ENCODE measurements around the gene RNF130.
A peak's percentile ranks its signal among the peaks of the same experiment; 100 is the strongest.
"Not testable (repeated sequence)": the region's sequence is repeated elsewhere in the genome, so short reads cannot be mapped to it uniquely, and the experiment has no call there.

Gene RNF130

GRCh38 chr5:180102636-180103035 is 31.1 kb upstream of the RNF130 start:
- DNase-seq = no peak

- no peak for DNase-seq
These were observed 30.0 kb upstream of the RNF130 start for GRCh38 chr5:180101451-180102105.

DNA sequence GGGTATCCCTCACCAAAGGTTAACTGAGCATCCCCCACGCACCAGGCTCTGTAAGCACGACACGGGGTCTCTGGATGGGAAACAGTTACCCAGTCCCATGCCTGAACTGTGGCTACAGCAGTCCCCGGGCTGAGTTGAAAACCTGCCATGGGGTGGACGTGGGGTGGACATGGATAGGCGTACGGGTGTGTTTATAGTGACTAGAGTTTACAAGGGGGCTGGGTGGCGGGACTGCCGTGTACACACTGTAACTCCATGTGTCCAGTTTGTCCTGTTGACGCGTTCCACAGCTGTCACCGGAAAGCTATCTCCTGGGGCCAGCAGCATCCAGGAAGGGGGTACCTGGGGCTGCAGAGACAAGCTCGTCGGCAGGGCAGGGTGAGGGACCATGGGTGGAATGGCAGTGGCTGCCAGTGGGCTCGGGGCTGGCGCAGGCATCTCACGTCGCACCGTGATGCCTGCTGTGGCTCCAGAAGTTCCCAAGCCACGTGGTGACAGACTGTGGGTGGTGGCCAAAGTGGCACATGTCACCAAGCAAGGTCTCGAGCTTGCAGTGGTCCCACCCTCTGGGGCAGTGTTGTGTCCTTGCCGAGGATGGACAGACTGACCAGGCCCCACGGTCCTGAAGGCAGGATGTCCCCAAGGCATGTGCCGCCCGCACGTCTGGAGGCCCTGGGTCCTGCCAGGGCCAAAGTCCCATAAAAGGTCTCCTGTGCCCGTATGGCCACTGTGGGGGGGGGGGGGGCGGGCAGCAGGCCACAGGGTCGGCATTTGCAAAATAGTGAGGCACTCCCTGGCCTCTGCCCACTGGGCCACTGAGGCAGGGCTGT is 29.3 kb upstream of the RNF130 start:
- DNase-seq = no peak

GRCh38 chr5:180099733-180100611 is 28.4 kb upstream of the RNF130 start:
- no peak for DNase-seq

GRCh38 chr5:180098991-180099732 is 27.6 kb upstream of the RNF130 start:
- DNase-seq = no peak

DNA sequence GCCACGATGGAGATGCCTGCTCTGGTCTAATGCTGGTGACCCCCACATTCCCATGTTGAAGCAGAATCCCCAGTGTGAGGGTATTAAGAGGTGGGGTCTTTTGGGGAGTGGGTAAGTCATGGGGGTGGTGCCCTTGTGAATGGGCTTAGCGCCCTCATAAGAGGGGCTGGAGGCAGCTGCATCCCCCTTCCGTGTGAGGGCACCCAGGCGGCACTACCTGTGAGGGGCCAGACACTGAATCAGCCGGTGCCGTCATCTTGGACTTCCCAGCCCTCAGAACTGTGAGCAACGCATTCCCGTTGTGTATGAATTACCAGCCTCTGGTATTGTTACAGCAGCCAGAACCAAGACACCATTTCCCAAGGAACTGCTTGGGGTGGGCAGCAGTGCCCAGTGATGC is 27.0 kb upstream of the RNF130 start:
- no peak for DNase-seq

- DNase-seq = no peak
These were observed 26.4 kb upstream of the RNF130 start for GRCh38 chr5:180097926-180098325.

DNA sequence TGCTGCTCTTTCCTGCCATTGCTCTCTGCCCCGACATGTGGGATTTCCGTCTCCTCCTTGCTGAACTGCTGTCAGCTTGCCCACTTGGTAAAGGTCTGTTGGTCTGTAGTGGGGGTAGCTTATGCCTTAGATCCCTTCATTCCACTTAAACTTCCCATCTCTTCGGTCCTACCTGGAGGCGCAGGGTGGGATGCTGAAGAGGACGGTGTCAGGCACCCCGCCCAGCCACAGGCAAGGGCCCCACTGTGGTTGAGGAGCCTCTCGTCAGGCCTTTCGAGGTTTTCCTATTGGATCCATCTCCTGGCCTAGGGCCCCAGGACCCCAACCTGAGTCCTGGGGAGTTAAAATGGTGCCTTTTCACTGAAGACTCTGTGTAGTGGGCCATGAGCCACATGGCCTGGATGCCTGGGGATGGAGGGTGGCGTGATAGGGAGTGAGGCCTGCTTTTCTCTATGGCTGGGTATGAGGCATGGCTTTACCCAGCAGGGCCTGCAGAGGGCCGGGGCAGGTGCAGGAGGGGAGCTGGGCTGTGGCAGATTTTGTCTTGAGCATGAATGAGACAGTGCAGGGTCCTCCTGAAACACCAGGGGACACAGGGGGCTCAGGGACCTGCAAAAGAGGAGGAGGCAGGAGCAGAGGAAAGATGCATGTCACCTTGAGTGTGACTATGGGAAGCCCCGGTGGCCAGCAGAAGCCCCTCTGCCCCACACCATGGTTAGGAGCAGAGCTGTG is 25.8 kb upstream of the RNF130 start:
- no peak for DNase-seq

DNA sequence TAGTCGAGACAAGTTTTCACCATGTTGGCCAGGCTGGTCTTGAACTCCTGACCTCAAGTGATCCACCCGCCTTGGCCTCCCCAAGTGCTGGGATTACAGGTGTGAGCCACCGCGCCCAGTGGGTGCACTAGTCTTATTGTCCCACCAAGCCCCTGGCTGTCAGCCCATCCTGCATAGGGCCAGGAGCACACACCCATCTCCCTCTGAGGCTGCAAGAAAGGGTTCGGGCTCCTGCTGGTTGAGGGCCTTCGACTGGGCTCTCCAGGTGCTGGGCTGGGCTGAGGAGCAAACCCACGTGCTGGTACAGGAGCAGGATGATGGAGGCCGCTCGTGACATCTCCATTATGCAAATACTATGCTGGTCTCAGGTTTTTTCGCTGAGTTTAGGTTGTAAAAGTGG is 25.1 kb upstream of the RNF130 start:
- no peak for DNase-seq

- no peak for DNase-seq
These were observed 24.0 kb upstream of the RNF130 start for GRCh38 chr5:180095545-180095944.

DNA sequence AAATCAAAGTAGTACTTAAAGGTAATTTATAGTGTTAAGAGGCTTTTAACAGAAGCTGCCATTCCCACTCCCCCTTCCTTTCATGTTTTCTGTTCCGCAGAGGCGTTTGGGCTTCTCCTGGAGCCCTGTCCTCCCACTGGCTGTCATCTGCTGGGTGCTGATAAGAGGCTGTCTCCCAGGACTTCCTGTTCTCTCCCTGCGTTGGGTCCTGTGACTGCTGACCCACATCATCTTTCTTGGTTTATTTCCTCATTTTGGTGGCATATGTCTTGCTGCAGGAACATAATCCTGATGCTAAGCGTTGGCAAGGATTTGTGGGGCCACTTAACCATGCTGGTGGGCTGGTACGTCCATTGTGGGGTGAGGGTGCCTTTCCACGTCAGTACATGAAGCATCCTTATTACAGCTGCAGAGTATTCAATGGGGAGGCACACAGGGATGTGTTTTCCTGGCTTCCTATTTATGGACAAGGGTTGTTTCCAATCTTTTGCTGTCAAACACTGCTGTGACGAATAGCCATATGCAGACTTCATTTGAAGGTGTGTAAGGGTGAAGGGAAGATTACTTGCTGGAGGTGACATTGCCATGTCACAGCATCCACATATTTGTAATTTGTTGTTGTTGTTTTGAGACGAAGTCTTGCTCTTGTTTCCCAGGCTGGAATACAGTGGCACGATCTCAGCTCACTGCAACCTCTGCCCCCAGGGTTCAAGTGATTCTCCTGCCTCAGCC is 22.3 kb upstream of the RNF130 start:
- DNase-seq = no peak

DNA sequence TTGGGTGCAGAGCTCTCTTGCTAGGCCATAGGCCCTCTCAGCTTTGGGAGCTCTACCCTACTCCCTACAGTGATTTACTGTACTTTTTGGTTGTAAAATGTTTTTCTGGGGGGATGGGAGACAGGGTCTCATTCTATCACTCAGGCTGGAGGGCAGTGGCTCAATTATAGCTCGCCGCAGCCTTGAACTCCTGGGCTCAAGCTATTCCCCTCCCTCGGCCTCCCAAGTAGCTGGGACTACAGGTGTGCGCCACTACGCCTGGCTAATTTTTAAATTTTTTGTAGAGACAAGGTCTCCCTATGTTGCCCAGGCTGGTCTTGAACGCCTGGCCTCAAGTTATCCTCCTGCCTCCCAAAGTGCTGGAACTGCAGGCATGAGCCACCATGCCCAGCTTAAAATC is 21.7 kb upstream of the RNF130 start:
- no peak for DNase-seq

- no peak for DNase-seq
These were observed 19.4 kb upstream of the RNF130 start for GRCh38 chr5:180090769-180091546.

DNA sequence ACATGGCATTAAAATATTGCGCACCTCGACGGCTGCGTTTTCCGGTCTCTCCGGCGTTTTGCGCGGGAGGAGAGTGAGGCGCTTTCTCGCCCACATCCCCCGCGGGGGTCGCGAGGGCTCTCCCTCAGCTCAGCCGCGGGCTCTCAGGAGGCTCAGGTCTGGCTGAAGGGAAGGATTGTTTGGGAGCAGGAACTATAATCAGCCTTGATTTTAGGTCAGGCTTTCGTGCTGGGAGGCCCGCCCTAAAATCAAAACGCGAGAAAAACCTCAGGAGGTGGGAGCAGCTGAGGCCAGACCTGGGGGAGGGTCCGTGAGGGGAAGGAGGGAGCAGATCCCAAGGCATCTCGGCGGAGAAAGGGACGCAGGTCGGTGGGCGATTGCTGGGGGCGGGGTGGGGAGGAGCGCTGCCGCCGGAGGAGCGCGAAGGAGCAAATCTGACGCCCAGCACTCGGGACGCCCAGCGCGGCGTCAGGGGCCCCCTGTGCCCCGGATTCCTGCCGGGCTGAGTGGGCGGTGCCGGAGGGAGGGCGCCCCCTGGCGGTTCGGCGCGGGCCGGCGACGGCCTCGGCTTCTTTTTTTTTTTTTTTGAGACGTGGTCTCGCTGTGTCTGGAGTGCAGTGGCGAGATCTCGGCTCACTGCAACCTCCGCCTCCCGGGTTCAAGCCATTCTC is 18.7 kb upstream of the RNF130 start:
- peak; percentile 81 for DNase-seq

DNA sequence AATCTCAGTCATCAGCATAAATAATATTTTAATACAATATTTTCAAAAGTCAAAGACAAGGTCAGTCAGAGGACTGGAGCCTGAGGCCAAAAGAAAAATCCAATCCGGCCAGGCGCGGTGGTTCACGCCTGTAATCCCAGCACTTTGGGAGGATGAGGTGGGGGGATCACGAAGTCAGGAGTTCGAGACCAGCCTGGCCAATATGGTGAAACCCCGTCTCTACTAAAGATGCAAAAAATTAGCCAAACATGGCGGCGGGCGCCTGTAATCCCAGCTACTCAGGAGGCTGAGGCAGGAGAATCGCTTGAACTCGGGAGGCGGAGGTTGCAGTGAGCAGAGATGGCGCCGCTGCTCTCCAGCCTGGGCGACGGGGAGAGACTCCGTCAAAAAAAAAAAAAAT is 18.1 kb upstream of the RNF130 start:
- DNase-seq = not testable (repeated sequence)

DNA sequence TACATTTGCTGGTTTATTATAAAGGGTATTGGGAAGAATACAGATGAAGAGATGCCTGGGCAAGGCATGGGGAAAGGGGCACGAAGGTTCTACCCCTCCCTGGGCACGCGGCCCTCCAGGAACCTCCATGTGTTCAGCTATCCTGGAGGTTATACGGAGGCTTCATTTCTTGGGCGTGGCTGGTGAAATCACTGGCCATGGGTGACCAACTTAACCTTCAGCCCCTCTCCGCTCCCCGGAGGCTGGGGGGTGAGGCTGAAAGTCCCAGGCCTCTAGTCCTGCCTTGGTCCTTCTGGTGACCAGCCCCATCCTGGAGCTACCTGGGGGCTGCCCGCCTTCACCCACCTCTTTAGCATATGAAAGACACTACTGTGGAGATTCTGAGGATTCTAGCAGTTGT is 17.0 kb upstream of the RNF130 start:
- no peak for DNase-seq

- no peak for DNase-seq
These were observed 15.3 kb upstream of the RNF130 start for GRCh38 chr5:180086816-180087399.

- DNase-seq = no peak
These were observed 14.3 kb upstream of the RNF130 start for GRCh38 chr5:180085837-180086236.

Measured in activated gamma-delta T cell treated with Interleukin-2 at 50 U/mL for 16 hours (primary cell).